ENCODE measurements around the gene TMEM126A. TPM values are rescaled to one million over a fixed set of nuclear protein-coding genes. Genes with fewer than 3 reads are reported as not detected.
"Not testable (repeated sequence)": the region's sequence is repeated elsewhere in the genome, so short reads cannot be mapped to it uniquely, and the experiment has no call there.

The TMEM126A gene
- 97.9 and 111 TPM in 2 replicates for total RNA-seq (2014; rRNA removed; shearing (Covaris generic))

GRCh38 chr11:85647604-85648299 lies at the start of gene TMEM126A:
Gene TMEM126A, plus strand, starts transcription at chr11:85647967. Its CDS starts 2,289 bp downstream, at chr11:85650256.
- DNase-seq (ENCODE audit: low read depth) = peak; percentile 81

- DNase-seq (ENCODE audit: low read depth) = no peak
Observed at GRCh38 chr11:85599083-85599482, 48.7 kb upstream of the TMEM126A start.

GRCh38 chr11:85602526-85603213 lies 45.1 kb upstream of the TMEM126A start:
- no peak for DNase-seq (ENCODE audit: low read depth)

- no peak for DNase-seq (ENCODE audit: low read depth)
Observed at GRCh38 chr11:85603220-85603619, 44.5 kb upstream of the TMEM126A start.

GRCh38 chr11:85606237-85606636 lies 41.5 kb upstream of the TMEM126A start:
- DNase-seq (ENCODE audit: low read depth) = not testable (repeated sequence)

- not testable (repeated sequence) for DNase-seq (ENCODE audit: low read depth)
Observed at GRCh38 chr11:85608621-85609020, 39.1 kb upstream of the TMEM126A start.

- peak; percentile 42 for DNase-seq (ENCODE audit: low read depth)
Observed at GRCh38 chr11:85609286-85609685, 38.5 kb upstream of the TMEM126A start.

- DNase-seq (ENCODE audit: low read depth) = not testable (repeated sequence)
Observed at GRCh38 chr11:85611643-85612042, 36.1 kb upstream of the TMEM126A start.

GRCh38 chr11:85619499-85619898 lies 28.3 kb upstream of the TMEM126A start:
- no peak for DNase-seq (ENCODE audit: low read depth)

GRCh38 chr11:85620256-85620655 lies 27.5 kb upstream of the TMEM126A start:
- no peak for DNase-seq (ENCODE audit: low read depth)

GRCh38 chr11:85626496-85626895 lies 21.3 kb upstream of the TMEM126A start:
- no peak for DNase-seq (ENCODE audit: low read depth)

- peak; percentile 58 for DNase-seq (ENCODE audit: low read depth)
Observed at GRCh38 chr11:85627332-85627997, 20.3 kb upstream of the TMEM126A start, which contains the start of gene DLG2. Gene DLG2, minus strand, starts transcription at chr11:85627344.

GRCh38 chr11:85627998-85628770 lies 19.6 kb upstream of the TMEM126A start, which contains the start of gene TMEM126B:
Gene TMEM126B, plus strand, starts transcription at chr11:85628593. Its CDS starts 15 bp downstream, at chr11:85628608.
- DNase-seq (ENCODE audit: low read depth) = peak; percentile 98

GRCh38 chr11:85628771-85629341 lies 18.9 kb upstream of the TMEM126A start:
- no peak for DNase-seq (ENCODE audit: low read depth)

GRCh38 chr11:85634747-85635146 lies 13.0 kb upstream of the TMEM126A start:
- DNase-seq (ENCODE audit: low read depth) = no peak

GRCh38 chr11:85643191-85643614 lies 4.6 kb upstream of the TMEM126A start:
- DNase-seq (ENCODE audit: low read depth) = no peak

- no peak for DNase-seq (ENCODE audit: low read depth)
Observed at GRCh38 chr11:85647078-85647477, 689 bp upstream of the TMEM126A start.

GRCh38 chr11:85651118-85651517 lies 3.4 kb downstream of the TMEM126A start:
- DNase-seq (ENCODE audit: low read depth) = no peak

- DNase-seq (ENCODE audit: low read depth) = no peak
Observed at GRCh38 chr11:85652786-85653447, 5.2 kb downstream of the TMEM126A start.

- not testable (repeated sequence) for DNase-seq (ENCODE audit: low read depth)
Observed at GRCh38 chr11:85654343-85654742, 6.6 kb downstream of the TMEM126A start.

GRCh38 chr11:85656777-85657176 lies 9.0 kb downstream of the TMEM126A start:
- no peak for DNase-seq (ENCODE audit: low read depth)
